HG02884 (cell line): Measurements from ENCODE around the gene NARS2.
A peak's percentile ranks its signal among the peaks of the same experiment; 100 is the strongest.
"Not testable (repeated sequence)": the region's sequence is repeated elsewhere in the genome, so short reads cannot be mapped to it uniquely, and the experiment has no call there.

Source experiments
- ATAC-seq: cut with Tn5 transposase; IDR thresholded peaks from one replicate; pipeline ENCODE4 v1.9.1; 2021; ENCODE audit warnings: mild to moderate bottlenecking, moderate library complexity; ENCODE audit not compliant: unreplicated experiment

NARS2 gene

GRCh38 chr11:78548911-78549590, 25.6 kb downstream of the NARS2 start:
- no peak for ATAC-seq

- no peak for ATAC-seq
These were observed 26.5 kb downstream of the NARS2 start for GRCh38 chr11:78547931-78548705.

- ATAC-seq = peak; percentile 52
These were observed 32.7 kb downstream of the NARS2 start for GRCh38 chr11:78542007-78542406.

DNA sequence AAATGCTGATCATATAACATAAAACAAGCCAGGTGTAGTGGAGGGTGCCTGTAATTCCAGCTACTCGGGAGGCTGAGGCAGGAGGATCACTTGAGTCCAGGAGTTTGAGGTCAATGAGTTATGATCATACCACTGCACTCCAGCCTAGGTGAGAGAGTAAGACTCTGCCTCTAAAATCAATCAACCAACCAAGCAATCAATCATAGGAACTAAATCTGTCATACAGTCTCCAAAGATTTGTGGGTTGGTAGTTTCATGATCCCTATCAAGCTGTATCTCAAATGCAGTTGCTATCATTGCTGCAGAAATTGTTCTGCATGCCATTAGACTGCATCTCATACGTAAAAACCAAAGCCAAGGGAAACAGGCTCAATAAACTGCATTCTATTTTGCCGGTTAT, 33.1 kb downstream of the NARS2 start:
- no peak for ATAC-seq

GRCh38 chr11:78540256-78540655, 34.4 kb downstream of the NARS2 start:
- no peak for ATAC-seq

GRCh38 chr11:78539506-78539905, 35.2 kb downstream of the NARS2 start:
- ATAC-seq = no peak

DNA sequence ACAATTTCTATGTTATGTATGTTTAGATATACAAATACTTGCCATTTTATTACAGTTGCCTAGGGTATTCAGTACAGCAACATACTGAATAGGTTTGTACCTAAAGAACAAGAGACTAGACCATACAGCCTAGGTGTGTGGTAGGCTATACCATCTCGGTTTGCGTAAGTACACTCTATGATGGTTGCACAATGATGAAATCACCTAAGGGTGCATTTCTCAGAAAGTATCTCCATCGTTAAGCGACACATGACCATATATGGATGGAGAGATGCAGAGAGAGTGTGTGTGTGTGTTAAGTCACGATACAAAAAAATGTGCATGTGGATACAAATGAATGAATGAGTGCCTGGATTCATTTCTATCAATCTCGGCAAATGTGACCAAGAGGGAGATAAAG, 37.7 kb downstream of the NARS2 start:
- no peak for ATAC-seq

- ATAC-seq = no peak
These were observed 38.7 kb downstream of the NARS2 start for GRCh38 chr11:78535920-78536319.

GRCh38 chr11:78535027-78535426, 39.6 kb downstream of the NARS2 start:
- peak; percentile 68 for ATAC-seq

- ATAC-seq = peak; percentile 60
These were observed 41.3 kb downstream of the NARS2 start for GRCh38 chr11:78533399-78533798.

GRCh38 chr11:78532991-78533390, 41.7 kb downstream of the NARS2 start:
- peak; percentile 24 for ATAC-seq

GRCh38 chr11:78526497-78527146, 48.0 kb downstream of the NARS2 start:
- ATAC-seq = no peak

DNA sequence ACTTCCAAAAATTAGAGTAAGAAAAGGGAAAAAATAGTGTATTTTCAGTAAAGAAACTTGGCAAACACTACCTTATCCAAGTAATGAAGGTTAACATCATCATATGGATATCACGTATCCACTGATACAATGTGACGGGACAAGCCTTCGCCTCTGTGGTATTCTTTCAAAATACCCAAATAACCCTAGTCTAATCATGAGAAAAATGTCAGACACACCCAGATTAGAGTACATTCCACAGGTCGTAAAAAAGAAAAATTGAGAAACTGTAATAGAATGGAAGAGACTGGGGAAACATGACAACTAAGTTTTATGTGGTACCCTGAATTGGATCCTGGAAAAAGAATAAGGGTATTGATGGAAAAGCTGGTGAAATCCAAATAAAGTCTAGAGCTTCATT, 48.9 kb downstream of the NARS2 start:
- ATAC-seq = no peak

- no peak for ATAC-seq
These were observed 54.4 kb downstream of the NARS2 start for GRCh38 chr11:78520230-78520629.

- no peak for ATAC-seq
These were observed 58.4 kb downstream of the NARS2 start for GRCh38 chr11:78516281-78516680.

DNA sequence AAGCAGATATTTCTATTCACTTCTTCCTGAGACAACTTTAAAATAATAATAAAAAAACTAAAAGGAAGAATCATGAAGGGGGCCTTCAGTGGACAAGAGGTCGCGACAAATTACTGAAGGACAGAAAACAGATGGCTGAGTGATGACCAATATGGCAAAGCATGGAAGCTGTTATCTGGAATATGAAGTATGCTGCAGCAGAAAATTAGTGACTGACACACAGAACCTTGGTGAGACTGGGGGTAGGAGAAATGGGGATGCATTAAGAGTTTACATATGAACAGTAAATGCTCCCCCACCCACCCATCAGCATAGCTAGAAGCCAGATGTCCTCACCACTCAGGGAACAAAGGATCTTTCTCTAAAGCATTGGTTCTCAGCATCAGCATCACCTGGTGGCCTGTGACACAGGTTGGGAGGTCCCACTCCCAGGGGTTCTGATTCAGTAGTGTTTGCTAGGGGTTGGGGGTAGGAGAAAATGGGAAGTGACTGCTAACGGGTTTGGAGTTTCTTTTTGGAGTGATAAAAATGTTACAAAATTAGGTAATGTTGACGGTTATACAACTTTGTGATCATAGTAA, 59.7 kb downstream of the NARS2 start:
- ATAC-seq = no peak

- ATAC-seq = not testable (repeated sequence)
These were observed 61.6 kb downstream of the NARS2 start for GRCh38 chr11:78513085-78513484.

DNA sequence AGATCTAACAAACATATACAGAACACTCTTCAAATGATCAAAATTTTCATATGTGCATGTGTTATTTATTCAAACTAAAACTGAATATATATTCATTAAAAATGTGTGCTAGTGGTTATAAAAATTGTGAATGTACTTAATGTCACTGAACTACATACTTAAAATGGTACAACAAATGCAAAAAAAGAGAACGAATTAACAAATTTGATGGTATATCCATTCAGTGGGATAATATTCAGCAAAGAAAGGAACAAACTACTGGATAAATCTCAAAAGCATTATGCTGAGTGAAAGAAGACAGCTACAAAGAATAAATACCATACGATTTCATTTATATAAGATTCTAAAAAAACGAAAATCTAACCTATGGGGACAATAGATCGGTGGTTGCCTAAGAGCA, 64.1 kb downstream of the NARS2 start:
- ATAC-seq = no peak

DNA sequence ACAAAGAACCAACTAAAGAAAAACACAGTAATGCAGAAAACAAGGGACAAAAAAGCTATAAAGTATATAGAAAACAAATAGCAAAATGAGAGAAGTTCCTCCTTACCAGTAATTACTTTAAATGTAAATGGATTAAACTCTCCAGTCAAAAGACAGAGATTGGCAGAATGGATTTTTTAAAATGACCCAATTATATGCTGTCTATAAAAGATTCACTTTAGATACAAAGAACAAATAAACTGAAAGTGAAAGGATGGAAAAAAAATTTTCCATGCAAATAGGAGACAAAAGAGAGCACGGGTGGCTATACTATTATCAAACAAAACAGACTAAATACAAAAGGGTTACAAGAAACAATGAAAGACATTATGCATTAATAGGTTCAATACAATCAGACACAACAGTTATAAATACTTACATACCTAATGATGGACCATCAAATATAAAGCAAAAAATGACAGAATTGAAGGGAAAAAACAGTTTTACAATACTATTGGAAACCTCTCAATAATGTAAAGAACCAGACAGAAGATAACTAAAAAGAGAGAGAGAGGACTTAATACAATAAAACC, 64.6 kb downstream of the NARS2 start:
- no peak for ATAC-seq

GRCh38 chr11:78504708-78505107, 70.0 kb downstream of the NARS2 start:
- ATAC-seq = no peak

- ATAC-seq = no peak
These were observed 70.5 kb downstream of the NARS2 start for GRCh38 chr11:78504181-78504580.
